Measurements from ENCODE around the gene PPP2R1B.

PPP2R1B gene

DNA sequence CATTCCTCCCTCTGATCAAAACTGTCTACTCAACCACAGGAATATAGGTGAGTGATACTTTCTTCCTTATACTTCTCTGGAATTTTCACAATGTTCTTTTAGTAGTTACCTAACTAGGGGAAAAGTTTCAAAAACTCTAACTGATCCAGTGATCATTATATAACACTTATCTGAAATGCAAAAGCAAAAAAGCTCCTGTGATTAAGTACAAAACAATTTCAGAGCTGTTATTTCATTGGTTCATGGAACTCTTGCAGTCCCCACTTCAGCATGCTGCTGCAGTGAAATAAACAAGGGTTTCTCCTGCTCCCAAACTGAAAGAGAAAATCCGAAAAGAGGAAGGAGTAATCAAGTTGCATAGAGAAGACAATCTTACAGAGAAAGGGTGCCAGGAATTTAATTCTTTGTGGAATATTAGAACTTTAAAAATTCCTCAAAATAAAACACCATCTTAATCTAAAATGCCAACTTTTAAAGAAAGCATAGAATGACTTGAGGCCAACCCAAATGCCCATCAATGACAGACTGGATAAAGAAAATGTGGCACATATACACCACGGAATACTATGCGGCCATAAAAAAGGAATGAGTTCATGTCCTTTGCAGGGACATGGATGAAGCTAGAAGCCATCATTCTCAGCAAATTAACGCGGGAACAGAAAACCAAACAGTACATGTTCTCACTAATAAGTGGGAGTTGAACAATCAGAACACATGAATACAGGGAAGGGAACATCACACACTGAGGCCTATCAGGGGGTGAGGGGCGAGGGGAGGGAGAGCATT lies 20.3 kb downstream of the PPP2R1B start:
- DNase-seq (ENCODE audit: low read depth), result no peak

DNA sequence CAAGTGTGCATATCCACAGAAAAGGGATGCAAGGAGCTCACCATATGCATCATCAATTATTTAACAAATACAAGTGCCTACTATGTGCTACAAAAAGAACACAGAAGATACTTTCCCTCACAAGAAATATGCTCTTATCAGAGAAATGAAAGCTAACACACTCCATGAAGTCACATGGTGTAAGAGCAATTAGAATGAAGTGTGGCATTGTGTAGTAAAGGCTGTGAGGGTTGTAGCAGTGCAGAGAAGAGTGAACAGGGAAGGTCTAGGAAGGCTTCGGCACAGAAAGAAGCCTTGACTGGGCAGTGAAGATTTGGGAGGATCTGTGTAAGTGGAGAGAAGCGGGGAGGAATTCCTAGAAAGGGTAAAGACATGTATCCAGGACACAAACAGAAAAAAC lies 22.5 kb downstream of the PPP2R1B start:
- no peak for DNase-seq (ENCODE audit: low read depth)

DNA sequence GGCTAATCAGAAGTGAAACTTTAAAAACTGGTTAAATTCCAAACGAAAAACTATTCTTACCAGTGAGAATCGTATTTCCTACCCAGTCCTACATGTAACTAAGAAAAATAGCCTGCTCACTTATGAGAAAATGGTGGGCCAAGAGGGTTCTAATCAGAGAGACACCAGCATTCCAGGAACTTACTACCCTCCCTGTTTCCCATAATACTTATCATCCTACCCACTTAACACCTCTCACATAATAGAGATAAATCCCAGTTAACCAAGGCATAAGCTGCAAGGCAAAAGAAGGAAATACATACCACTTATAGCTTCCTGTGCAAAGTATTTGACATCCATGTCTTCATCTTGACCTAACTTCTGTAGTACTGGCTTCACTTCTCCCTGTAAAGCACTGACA lies 24.4 kb downstream of the PPP2R1B start:
- no peak for DNase-seq (ENCODE audit: low read depth)

DNA sequence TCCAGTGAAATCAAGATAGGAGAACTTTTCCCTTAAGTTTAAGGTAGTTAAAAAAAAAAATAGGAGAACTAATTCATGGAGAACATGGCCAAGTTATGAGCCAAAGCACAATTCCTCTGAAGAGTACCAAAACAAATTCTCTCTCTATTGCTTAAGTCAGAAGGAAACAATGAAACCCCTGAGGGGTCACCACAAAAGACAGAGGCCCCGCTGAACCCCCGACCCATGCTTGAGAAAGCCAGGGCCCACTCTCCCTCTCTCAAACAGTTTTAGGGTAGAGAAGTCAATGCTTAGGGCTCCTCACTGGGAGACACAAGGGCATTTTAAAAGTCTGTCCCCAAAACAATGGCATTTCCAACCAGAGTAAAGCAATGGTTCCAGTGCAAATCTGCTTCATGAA lies 26.9 kb downstream of the PPP2R1B start:
- DNase-seq (ENCODE audit: low read depth), result no peak

DNA sequence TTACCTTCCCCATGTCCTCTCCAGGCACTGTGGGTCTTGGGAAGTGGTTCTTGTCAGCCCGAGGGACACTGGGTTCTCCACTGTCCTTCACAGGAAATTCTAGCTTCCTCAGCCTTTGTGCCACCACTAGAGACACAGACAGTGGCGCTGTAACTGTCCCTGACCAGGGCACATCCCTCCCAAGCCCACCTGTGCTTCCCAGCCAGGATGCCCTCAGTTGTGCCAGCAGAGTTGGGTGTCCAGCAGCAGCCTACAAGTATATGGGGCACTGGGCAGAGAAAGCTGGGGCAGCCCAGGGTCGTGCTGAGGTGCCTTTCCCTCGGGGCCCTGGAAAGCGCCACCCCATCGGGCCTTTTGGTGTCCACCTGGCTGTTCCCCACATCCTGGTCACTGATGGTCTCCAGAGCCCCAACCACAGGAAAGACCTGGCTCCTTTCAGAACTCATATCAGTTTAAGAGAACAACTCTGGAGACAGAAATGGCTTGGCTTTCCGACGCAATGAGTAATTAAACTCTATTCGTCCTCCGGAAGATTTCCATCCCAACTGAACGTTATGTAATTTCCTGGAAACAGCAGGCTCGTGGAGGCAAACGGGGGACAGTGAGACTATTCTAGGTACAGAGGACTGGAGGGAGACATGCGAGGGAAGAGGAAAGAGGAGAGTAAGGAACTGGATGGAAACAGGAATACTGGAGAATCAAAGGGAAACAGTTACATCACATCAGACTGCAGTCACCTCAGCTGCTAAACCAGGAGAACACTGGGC lies 28.6 kb downstream of the PPP2R1B start:
- DNase-seq (ENCODE audit: low read depth), result no peak

DNA sequence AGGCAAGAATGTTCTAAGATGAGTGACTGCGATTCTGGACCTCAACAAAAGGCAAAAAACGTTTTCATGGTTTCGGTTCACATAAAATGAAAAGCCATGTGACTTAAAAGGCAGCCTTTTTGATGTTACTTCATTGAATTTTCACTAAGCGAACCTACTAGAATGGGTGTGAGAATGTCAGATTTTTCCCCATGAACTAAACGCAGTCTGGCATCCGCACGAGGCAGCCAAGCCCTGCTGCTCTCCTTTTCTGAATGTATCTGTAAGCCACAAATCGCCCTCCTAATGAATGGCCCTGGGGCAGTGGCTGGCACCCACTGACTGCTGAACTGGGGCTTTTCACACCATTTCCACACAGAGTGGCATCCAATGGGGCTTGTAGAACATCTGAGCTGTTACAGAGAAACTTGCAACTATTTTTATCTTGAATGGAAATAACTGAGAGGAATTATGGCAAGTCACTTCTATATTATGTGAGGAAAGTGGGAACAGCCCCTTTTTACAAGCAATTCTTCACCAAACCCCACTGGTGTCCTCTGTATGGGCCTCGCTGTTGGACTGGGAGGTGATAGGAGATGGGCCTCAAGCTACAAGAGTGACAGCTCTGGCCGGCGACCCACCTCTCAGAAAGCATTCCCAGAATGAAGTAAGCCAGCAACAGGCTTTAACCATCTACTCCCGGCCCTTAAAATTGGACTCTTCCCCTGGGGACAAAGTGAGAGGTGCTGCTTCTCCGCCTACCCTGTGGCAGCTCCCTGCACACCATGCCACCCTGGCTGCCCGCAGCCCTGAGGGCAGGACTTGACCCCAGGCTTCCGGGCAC lies 29.4 kb downstream of the PPP2R1B start:
- DNase-seq (ENCODE audit: low read depth), result no peak

DNA sequence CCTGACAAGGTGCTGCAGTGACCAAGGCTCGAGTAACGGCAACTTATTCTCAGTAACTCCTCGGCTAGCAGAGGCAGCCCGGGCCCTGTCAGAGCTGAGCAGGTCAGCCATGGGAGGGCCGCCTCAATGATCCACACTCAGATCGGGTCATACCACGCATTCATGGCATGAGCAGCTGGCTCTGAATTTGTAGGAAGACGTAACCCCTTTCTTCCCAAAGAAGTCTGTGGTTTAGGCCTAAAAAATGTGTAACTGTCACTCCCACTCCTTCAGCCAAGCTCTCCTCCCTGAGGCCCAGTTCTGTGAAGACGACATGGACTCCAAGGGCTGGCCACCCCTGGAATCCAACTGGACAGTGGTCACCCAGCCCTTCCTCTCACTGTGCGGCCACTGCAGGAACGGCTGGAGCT lies 30.0 kb downstream of the PPP2R1B start:
- DNase-seq (ENCODE audit: low read depth), result no peak

DNA sequence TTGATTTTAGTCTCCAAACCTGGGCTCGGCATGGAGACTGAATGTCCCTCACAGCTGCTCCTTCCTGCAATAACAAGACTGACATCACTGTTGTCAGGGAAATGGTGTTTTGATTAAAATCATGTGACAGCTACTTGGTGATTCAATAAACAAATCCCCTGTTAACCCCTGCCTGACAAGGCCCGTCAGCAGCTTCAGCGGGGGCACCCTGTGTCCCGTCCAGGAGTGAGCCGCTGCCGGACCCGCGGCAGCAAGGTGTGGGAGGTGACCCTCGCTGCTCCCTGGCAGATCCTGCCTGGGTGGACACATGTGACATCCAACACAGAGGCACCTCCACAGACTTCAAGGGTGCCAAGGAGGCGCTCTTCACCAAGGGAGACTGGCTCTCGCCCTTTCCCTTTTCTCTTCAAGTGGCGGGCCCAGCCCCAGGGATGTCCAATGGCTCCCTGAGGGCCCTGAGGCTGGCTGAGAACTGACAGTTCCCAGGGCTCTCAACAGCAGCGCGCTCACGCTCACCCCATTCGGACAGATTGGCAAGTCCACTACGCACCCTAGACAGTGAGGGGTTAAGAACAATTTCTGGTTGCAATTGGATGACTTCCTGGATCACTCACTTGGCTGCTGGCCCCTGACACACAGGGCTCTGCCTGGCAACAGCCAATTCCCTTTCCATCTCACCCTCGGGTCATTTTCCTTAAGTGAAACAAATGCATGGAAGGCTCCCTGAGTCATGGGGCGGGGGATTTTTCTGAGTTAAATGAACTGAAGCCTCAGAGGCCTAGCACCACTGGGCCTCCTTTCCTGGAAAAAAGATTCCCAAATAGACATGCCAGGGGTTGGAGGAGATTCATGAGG lies 30.7 kb downstream of the PPP2R1B start:
- DNase-seq (ENCODE audit: low read depth), result no peak

DNA sequence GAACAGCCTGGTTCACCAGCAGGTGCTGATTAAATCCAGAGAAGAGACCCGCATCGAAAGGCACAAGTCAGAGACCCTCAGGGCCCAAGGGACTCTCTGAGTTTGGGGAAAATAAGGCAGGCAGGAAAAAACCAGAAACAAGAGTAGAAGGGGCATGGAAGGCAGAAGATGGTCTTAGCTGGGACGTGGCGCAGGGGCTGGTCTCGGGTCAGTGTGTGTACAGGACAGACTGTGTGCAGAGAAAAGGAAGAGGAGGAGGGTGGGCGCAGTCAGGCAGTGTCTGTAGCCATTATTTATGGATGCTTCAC lies 31.3 kb downstream of the PPP2R1B start:
- DNase-seq (ENCODE audit: low read depth), result no peak

DNA sequence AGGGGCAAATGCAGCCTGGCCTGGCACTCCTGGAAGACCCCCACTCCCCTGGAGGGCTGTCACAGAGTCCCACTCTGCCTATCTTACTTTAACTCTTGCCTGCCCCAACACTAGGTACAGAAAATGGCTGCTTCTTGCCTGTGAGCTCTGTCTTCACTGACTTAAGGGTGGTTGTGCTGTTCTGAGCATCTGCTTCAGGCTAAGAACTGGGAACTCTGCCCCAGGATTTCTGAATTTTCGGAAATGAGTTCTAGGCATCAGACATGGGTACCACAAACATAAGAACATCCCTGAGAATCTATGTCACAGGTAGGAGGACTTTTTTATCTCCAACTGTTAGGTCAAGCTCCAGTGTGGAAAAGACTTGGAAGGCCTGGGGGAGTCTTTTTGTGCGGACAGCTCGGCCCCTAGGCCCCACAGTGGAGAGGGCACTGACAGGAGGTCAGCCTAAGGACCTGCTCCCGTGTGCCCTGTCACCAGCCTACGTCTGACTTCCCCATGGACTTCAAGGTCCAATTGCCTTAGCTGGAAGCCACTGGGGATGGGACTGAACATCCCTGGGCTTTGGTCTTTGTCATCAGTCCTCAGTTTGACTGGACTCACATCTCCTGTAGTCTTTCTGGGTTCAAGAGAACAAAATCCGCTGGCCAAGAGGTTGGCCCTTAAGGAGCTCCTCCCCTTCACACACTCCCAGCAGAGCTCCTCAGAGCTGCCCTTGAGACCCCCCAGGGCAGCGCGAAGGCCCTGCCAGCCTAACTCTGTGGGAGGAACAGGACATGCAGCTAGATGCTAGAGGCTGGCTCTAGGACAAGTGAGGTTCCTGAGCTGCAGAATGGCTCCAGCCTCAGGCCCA lies 31.9 kb downstream of the PPP2R1B start:
- DNase-seq (ENCODE audit: low read depth), result no peak

DNA sequence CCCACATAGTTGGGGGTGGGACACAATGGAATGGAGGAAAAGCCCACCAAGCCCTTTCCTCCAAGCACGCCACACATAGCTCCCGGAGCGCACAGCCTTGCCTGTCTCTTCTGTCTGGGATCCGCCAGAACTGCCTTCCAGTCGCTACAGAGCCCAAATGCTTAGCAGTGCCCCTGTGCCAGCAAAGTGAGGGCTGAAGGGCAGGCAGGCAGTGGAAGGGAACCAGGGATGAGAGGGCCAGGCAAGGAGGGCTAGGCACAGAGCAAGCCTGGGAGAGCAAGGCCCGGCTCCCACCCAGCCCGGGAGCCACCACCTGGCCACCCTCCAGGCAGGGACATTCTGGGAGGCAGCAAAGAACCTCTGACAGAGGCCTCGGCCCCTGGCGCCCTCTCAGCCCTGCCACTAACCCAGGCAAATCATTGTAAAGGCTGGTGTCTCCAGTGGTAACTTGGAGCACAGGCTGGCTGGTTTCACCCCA lies 32.5 kb downstream of the PPP2R1B start:
- DNase-seq (ENCODE audit: low read depth), result no peak

DNA sequence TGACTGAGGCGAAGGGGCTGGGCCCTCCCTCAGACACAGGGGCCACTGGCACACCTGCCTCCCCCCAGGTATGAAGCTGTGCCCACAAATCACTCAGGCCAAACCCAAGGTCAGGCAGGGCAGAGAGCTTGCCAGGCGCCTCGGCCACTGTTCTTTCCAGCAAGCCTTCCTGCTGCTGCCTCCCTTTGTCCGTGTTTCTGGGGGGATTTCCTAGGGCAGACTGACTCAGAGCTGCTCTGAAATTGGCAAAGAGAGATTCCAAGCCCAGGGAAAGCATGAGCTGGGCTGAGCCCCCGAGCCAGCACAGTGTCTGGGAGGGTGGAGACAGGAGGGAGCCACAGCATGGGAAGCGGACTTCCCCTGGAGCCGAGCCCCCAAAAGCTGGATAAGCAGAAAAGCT lies 33.2 kb downstream of the PPP2R1B start:
- no peak for DNase-seq (ENCODE audit: low read depth)

DNA sequence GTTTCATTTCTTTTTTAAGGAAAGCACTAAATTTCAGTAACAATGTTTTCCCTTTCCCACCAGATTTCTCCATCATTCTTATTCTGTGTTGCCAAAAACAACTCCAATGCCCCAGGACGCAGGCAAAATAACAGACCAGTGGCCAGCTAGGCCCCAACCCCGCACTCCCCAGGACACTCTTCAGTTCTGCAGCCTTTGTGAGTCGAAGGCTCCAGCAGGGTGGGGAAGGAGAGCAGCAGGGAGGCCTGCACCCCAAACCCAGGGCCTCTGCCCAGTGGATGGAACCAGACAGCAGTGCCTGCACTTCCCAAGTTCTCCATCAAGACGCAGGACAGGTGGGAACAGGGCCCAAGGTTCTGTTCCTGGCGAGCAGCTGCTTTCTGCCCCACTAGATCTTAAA lies 34.4 kb downstream of the PPP2R1B start:
- no peak for DNase-seq (ENCODE audit: low read depth)

DNA sequence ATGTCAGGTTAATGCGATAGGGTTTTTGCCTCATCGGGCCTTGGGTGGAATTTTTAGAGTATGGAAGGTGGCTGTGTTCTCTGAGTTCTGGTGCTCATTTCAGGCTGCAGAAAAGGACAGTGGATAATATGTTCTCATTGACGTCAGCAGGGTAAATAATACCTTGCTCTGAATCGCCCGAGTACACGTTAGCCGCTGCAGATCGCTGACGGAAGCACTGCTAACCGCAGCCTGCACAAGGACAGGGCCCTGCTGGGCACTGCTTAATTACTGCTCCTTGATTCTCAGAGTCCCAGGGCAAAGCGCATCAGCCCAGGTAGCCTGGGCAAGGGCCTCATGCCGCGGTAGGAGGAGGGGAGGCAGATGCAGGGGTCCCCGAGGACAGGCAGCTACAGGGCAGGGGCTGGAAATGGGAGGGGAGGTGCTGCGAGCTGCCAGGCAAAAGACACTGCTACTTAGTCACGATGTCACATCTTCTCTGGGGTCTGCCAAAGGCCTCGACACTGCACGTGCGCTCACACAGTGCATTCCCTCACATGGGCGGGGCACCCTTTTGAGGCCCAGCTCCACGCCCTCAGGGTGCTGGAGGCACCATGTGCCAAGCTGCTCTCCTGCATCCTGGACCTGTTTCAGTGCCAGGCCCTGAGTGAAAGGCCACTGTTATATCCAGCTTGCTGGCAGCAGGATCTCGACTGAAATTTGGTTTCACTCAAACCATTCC lies 35.2 kb downstream of the PPP2R1B start:
- no peak for DNase-seq (ENCODE audit: low read depth)

DNA sequence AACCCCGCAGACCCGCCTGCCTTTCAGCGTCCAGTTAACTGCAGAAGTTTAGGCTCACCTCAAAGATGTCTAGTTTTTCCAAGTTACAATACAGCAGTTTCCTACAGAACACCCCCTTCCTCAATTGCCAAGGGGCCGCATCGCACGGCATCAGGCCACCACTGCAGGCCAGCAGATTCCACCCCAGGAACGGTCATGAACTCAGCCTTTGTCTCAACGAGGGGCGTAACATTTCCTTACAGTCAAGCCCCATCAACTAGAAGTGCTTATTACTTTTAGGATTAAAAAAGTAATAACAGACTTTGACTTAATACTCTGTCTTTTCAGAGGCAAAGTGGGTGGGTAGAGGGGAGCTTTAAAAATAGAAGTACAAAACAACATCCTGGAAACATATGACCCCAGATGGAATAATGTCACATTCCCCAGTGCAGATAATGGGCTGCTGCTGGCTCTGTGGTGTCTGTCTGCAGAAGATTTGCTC lies 36.3 kb downstream of the PPP2R1B start:
- no peak for DNase-seq (ENCODE audit: low read depth)

DNA sequence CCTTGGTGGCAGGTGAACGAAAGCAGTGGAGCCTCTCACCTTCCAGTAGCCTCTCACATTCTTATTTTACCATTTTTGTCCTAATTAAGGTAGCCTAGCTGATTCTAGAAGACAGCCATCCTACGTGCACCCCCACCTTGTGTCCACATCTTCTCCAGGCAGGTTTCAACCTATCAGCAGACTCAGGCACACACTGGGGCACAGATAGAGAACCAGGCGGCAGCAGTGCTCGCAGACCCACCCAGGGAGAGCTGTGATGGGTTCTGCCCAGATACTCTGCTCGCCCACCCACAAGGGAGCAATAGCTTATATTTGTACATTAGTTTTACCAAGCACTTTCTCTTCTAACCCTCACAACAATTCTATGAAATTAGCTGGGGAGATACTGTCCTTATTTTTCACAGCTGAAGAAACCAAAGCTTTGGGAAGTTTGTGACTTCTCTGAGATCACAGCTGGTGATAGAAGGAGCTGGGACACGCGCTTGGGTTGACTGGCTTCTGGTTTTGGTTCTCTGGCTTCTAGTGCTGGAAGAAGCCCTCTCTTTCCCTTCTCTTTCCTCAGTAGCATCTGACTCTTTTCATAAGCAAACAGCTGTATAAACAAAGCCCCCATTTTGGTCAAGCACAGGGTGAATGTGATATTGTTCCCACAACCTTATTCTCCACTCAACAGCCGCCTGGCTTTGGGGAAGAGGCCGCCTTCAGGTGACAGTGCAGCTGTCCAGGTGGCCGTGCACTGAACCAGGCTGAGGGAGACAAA lies 36.9 kb downstream of the PPP2R1B start:
- DNase-seq (ENCODE audit: low read depth), result no peak

DNA sequence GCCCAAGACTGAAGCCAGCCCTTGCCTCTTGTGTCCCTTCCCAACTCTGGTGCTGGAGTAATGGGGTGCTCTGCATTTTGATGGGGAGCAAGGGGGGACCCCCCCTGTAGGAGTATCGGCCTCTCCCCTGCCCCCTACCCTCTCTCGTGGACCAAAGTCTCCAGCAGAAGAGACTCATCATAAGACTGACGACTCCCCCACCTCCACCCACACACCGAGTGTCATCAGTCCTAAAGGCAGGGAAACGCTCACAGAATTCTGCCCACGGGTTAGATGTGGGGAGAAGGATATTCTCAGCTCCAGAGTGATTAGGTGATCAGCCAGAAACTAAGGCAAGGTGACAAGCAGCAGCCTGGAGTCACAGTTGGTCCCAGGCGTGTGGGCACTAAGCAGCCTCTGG lies 38.8 kb downstream of the PPP2R1B start:
- no peak for DNase-seq (ENCODE audit: low read depth)

DNA sequence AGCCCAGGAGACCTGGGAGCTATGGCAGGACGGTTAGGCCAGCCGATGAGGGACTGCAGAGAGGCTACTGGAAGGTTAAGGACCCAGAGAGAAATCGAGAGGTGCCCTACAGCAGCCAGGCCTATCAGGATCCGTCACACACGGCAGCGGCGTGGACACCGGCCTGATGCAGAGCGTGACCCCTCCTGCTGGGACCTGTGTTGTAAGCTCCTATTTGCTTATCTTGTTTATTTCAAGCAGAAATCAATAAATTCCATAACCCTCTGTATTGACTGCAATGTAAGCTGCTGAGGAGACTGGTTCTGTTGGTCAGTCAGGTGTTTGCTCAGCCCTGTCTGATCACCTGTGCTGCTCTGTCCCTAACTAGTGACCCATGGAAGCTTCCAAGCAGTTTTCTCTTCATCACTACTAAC lies 39.9 kb downstream of the PPP2R1B start:
- DNase-seq (ENCODE audit: low read depth), result no peak

DNA sequence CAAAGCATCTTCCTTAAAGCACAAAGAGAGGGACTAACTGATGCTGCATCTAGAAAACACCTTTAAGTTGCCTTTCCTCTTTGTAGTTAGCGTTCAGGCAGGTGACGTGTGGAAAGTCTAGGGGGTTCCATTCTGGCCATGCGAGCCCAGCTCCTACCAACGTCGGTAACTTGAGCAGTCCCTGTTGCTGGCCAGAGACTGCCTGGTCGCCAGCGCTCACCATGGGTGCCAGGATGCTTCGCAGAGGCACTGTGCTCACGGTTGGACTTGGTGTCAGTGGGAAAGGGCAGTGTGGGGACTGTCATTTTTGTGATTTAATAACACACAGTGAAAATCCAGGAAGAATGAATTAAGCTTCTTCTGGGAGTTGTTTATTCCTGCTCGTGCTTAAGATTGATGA lies 40.6 kb downstream of the PPP2R1B start:
- DNase-seq (ENCODE audit: low read depth), result no peak

Measured in activated gamma-delta T cell treated with anti-CD3 and anti-CD28 coated beads, Interleukin-2, amount 50 U/mL, for 16 hours (primary cell).